ENCODE data around the gene CDC25B. TPM values are rescaled to one million over a fixed set of nuclear protein-coding genes. Genes with fewer than 3 reads are reported as not detected.
A peak's percentile ranks its signal among the peaks of the same experiment; 100 is the strongest.

CDC25B gene
- total and polyA plus RNA-seq, 2 of the 13 experiments (the other 11 are each of a cell fraction or from before 2014, with no cell fraction given): 14.5 to 19.4 TPM

- no peak for TF ChIP-seq GATA4 (IDR thresholded peaks at IDR 0.05; ENCODE audit: borderline replicate concordance, low read depth)
- TF ChIP-seq, protein P1, sequence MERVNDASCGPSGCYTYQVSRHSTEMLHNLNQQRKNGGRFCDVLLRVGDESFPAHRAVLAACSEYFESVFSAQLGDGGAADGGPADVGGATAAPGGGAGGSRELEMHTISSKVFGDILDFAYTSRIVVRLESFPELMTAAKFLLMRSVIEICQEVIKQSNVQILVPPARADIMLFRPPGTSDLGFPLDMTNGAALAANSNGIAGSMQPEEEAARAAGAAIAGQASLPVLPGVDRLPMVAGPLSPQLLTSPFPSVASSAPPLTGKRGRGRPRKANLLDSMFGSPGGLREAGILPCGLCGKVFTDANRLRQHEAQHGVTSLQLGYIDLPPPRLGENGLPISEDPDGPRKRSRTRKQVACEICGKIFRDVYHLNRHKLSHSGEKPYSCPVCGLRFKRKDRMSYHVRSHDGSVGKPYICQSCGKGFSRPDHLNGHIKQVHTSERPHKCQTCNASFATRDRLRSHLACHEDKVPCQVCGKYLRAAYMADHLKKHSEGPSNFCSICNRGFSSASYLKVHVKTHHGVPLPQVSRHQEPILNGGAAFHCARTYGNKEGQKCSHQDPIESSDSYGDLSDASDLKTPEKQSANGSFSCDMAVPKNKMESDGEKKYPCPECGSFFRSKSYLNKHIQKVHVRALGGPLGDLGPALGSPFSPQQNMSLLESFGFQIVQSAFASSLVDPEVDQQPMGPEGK (CRISPR knock-in tag; IDR thresholded peaks at IDR 0.05): peak; percentile 54; the same call in 1 of the 2 replicates
- TF ChIP-seq ZNF546 (CRISPR knock-in tag; conservative IDR thresholded peaks at IDR 0.05): no peak
- TF ChIP-seq, protein P2, sequence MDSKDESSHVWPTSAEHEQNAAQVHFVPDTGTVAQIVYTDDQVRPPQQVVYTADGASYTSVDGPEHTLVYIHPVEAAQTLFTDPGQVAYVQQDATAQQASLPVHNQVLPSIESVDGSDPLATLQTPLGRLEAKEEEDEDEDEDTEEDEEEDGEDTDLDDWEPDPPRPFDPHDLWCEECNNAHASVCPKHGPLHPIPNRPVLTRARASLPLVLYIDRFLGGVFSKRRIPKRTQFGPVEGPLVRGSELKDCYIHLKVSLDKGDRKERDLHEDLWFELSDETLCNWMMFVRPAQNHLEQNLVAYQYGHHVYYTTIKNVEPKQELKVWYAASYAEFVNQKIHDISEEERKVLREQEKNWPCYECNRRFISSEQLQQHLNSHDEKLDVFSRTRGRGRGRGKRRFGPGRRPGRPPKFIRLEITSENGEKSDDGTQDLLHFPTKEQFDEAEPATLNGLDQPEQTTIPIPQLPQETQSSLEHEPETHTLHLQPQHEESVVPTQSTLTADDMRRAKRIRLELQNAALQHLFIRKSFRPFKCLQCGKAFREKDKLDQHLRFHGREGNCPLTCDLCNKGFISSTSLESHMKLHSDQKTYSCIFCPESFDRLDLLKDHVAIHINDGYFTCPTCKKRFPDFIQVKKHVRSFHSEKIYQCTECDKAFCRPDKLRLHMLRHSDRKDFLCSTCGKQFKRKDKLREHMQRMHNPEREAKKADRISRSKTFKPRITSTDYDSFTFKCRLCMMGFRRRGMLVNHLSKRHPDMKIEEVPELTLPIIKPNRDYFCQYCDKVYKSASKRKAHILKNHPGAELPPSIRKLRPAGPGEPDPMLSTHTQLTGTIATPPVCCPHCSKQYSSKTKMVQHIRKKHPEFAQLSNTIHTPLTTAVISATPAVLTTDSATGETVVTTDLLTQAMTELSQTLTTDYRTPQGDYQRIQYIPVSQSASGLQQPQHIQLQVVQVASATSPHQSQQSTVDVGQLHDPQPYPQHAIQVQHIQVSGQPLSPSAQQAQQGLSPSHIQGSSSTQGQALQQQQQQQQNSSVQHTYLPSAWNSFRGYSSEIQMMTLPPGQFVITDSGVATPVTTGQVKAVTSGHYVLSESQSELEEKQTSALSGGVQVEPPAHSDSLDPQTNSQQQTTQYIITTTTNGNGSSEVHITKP (CRISPR knock-in tag; IDR thresholded peaks at IDR 0.05; ENCODE audit: low read depth): peak; percentile 91
- TF ChIP-seq ZNF235 (CRISPR knock-in tag; IDR thresholded peaks at IDR 0.05; ENCODE audit: borderline replicate concordance): no peak
- no peak for TF ChIP-seq STAT5B (CRISPR knock-in tag; IDR thresholded peaks at IDR 0.05)
- TF ChIP-seq, protein P3, sequence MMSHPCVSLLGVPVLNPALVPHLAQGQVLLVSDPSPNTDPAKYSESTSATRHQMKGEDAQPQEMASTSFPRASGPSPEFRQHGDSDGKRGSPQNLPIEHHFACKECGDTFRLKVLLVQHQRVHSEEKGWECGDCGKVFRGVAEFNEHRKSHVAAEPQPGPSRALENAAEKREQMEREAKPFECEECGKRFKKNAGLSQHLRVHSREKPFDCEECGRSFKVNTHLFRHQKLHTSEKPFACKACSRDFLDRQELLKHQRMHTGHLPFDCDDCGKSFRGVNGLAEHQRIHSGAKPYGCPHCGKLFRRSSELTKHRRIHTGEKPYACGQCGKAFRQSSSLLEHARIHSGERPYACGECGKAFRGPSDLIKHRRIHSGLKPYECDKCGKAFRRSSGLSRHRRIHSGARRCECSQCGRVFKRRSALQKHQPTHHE (CRISPR knock-in tag; IDR thresholded peaks at IDR 0.05; ENCODE audit: borderline replicate concordance): no peak
- peak; percentile 32; the same call in 1 of the 2 replicates for TF ChIP-seq CTCF (CRISPR knock-in tag; IDR thresholded peaks at IDR 0.05)
- TF ChIP-seq THAP11 (CRISPR knock-in tag; IDR thresholded peaks at IDR 0.05): 0 out of 2 replicates have a peak, but pooled peaks have one; percentile 31
- TF ChIP-seq HOMEZ (CRISPR knock-in tag; IDR thresholded peaks at IDR 0.05; ENCODE audit: low read depth): peak; percentile 43; the same call in 1 of the 2 replicates
- TF ChIP-seq NCOA2 (CRISPR knock-in tag; IDR thresholded peaks at IDR 0.05): no peak
- TF ChIP-seq IRF2 (CRISPR knock-in tag; IDR thresholded peaks at IDR 0.05): 0 out of 2 replicates have a peak, but pooled peaks have one; percentile 28
- TF ChIP-seq CHD2 (IDR thresholded peaks at IDR 0.05; ENCODE audit: low read depth, low read length): no peak
- TF ChIP-seq BCLAF1 (IDR thresholded peaks at IDR 0.05): no peak
- TF ChIP-seq ZNF558 (CRISPR knock-in tag; IDR thresholded peaks at IDR 0.05; ENCODE audit: borderline replicate concordance): no peak
- peak; percentile 68; the same call in 1 of the 2 replicates for TF ChIP-seq ZBTB7A (CRISPR knock-in tag; IDR thresholded peaks at IDR 0.05)
- no peak for TF ChIP-seq EED (CRISPR knock-in tag; IDR thresholded peaks at IDR 0.05)
Measured at GRCh38 chr20:3843490-3843889, 47.4 kb downstream of the CDC25B start (continued).

Data from HepG2 (cell line).